ENCODE data around the gene PSMC5. TPM values are rescaled to one million over a fixed set of nuclear protein-coding genes. Genes with fewer than 3 reads are reported as not detected.

PSMC5 gene
- 48.9 and 56.6 TPM in 2 replicates for total RNA-seq

DNA sequence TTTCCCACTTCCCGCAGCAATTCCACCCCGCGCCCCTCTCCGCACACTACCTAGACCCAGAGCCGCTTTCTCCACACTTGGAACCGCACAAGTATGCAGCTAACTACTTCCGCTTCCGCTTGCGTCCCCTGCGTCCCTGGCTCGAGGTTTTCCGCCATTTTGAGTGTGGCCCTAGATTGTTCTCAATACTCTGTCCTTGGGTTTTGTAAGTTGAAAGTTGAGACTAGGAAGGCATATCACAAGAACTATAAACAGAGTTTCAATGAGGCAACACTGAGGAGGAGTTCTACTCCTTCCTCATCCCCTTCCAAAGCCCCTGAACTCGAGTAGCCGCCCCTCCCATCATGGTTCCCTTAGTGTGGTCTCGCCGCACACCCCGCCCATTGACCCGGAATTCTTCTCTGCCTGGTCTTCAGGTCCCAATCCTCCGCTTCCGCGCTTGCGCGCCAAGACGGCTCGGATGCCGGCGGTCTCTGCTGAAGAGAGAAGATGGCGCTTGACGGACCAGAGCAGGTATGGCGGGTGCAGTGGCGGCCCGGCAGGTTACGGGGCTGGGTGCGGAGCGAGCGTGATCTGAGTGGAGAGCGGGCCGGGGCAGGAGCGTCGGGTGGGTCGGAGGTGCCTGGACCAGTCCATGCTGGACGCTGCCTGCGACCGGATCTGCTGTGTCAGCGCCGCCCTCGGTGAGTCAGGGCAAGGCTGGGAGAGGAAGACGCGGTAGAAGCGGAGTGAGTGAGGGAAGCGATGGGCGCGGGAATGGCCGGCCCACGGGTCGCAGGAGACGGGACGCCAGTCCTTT, at the start of gene PSMC5, which contains the start of gene FTSJ3:
TSS of gene PSMC5 (plus strand) at position 430 of the 799 bp plus-strand sequence. CDS start at position 490, 60 bp downstream.
TSS of gene FTSJ3 (minus strand) at position 662 of the 799 bp plus-strand sequence. CDS start 761 bp downstream, outside the sequence.

DNA sequence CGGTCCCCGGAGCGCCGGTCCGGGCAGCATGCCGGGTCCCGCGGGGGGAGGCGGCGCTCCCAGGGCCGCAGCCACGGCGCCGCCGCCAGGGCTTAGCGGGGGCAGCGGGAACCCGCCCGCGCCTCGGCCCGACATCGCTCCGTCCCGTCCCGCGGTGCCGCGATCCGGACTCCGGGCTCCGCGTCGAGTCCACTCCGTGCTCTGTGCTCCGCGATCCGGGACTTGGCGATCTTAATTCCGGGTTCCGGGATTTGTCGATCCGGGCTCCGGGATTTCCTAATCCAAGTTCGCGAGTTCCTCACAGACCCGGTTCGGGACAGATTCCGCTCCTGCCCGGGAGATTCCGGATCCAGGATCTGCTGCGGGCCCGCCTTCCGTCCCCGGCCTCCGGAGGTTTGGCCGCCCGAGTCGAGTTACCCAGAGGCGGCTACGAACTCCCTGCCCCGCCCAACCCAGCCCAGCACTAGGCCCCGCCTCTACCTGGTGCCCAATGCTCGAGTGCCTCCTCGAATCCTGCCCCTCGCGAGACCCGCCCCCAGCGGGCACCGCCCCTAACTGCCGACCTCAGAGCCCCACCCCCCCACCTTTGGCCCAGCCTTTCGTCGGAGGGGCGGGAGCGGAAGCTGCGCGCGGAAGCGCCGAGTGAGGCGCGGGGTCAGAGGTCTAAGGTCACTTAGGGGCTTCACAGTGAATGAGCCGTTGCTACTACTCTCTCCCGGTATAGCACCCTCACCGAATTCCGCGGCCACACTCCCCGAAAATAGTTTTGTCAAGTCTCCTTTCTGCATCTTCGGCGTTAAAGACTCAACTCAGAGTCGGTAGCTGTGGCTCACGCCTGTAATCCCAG, 15.5 kb downstream of the PSMC5 start, which contains the start of gene SMARCD2:
TSS of gene SMARCD2 (minus strand) at position 146 of the 847 bp plus-strand sequence. CDS start at position 135, 11 bp downstream.

GRCh38 chr17:63873577-63873976, 46.3 kb downstream of the PSMC5 start, which contains the start of gene CSH2:
CSH2 (minus strand) TSS chr17:63873677; CDS start chr17:63873614, 63 bp downstream.

Other genes with a start within 250 kb of the PSMC5 start
- 22.8 and 31.9 TPM in 2 replicates for gene TACO1, start 226.5 kb upstream of the PSMC5 start, total RNA-seq
- gene MAP3K3, start 205.0 kb upstream of the PSMC5 start, total RNA-seq = 30.1 and 38.1 TPM in 2 replicates
- gene LIMD2, start 127.3 kb upstream of the PSMC5 start, total RNA-seq = 1.8 and 4.7 TPM in 2 replicates
- gene STRADA, start 85.6 kb upstream of the PSMC5 start, total RNA-seq = 28.3 and 29.1 TPM in 2 replicates
- 62.5 and 66.7 TPM in 2 replicates for gene CCDC47, start 53.8 kb upstream of the PSMC5 start, total RNA-seq
- gene DDX42, start 53.3 kb upstream of the PSMC5 start, total RNA-seq = 55.9 and 65.3 TPM in 2 replicates
- gene FTSJ3, start 232 bp downstream of the PSMC5 start, total RNA-seq = 56.6 and 64.7 TPM in 2 replicates
- 142 and 174 TPM in 2 replicates for gene SMARCD2, start 15.3 kb downstream of the PSMC5 start, total RNA-seq
- not detected in 2 replicates for gene CSH2, start 46.2 kb downstream of the PSMC5 start, total RNA-seq
- not detected in 2 replicates for gene GH2, start 54.5 kb downstream of the PSMC5 start, total RNA-seq
- gene CSH1, start 69.1 kb downstream of the PSMC5 start, total RNA-seq = not detected in 2 replicates
- gene CSHL1, start 83.8 kb downstream of the PSMC5 start, total RNA-seq = not detected in 2 replicates
- not detected in 2 replicates for gene GH1, start 91.4 kb downstream of the PSMC5 start, total RNA-seq
- gene CD79B, start 104.9 kb downstream of the PSMC5 start, total RNA-seq = 0.39 TPM in 1 of 2 replicates, not detected in the other
- gene SCN4A, start 145.5 kb downstream of the PSMC5 start, total RNA-seq = under 0.01 TPM in 1 of 2 replicates, not detected in the other
- 0.73 and 2.0 TPM in 2 replicates for gene PRR29, start 170.9 kb downstream of the PSMC5 start, total RNA-seq
- gene ICAM2, start 193.2 kb downstream of the PSMC5 start, total RNA-seq = 15.1 and 33.0 TPM in 2 replicates

Measured in subcutaneous preadipocyte (primary cell).